Activated CD4-positive, CD25-positive, alpha-beta regulatory T cell treated with anti-CD3 and anti-CD28 coated beads, Interleukin-2, amount 50 U/mL, for 16 hours (primary cell): Measurements from ENCODE around the gene DSTYK.
"Not testable (repeated sequence)": the region's sequence is repeated elsewhere in the genome, so short reads cannot be mapped to it uniquely, and the experiment has no call there.

Experiments
- DNase-seq: peaks from one replicate; pipeline ENCODE4 v3.0.0-alpha.2; 2020; ENCODE audit warnings: low read depth, low spot score

Gene DSTYK

DNA sequence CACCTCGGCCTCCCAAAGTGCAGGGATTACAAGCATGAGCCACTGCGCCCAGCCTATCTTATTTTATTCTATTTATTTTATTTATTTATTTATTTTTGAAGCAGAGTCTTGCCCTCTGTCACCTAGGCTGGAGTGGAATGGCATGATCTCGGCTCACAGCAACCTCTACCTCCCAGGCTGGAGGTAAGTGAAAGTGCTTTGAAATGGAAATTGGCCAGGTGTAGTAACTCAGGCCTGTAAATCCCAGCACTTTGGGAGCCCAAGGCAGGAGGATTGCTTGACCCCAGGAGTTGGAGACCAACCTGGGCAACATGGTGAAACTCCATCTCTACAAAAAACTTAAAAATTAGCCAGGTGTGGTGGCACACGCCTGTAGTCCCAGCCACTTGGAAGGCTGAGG lies 5.1 kb upstream of the DSTYK start:
- DNase-seq: no peak

DNA sequence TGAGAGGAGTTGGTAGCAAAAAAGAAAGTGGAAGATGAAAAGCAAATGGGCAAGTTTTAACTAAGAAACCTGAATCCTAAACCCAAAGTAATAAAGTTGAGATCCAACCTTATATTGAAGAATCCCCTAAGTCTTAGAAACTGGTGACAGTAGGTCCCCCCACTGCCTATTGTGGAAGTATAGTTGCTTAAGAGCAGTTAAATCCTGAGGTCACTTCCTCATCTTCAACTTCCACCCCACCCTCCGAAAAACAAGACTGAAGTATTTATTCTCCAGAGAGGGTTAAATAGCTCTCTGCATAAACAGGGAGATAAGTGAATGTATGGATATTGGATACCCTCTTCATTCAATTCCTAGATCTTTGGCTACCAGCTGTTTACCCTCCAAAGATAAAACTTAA lies 3.3 kb upstream of the DSTYK start:
- DNase-seq: no peak

DNA sequence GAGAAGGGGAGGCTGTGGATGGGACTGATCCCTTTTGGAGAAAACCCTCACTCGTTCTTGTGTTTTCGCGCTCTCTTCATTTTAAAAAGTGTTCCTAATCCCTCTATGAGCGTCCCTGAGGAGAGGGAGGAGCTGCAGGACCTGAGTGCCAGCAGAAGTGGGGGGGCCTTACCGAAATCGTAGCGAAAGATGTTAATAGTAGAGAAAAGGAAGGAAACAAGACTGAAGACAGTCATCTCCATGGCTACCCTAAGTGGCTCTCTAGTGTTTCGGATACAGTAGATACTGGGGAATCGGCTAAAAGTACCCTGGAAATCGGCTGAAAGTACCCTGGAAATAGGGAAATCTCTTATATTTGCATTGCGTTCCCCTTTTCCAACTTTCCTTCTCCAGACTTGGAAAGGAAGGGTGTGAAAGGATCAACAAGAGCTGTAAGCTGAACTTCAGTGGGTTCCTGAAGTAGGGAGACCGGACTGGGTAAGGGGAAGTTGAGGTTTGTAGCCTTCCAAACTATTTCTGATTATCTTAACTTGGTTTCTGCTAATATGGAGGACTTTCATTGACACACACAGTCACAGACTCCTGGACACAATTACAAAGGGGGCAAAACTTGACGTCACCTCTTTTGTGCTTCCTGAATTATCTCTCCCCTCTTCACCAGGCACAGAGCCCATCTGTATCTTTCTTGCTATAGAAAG lies 486 bp upstream of the DSTYK start:
- no peak for DNase-seq

DNA sequence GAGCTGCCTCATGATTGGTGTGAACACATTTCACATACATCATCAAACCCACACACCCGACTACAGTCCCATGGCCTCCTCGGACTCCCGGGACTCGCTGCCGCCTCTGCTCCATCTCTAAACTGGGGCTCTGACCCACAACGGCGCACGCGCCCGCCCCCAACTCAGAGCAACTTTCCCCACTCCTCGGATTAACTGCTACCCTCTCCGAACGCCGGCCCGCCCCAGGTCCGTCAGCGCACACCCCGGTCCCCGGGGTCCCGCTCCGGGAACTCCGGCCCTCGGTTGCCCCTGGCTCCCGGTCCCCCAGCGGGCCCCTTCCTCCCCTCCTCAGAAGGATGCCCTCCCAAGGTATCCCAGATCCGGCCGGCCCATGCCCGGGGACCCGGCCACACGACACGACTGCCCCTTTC lies 740 bp downstream of the DSTYK start:
- DNase-seq: no peak

DNA sequence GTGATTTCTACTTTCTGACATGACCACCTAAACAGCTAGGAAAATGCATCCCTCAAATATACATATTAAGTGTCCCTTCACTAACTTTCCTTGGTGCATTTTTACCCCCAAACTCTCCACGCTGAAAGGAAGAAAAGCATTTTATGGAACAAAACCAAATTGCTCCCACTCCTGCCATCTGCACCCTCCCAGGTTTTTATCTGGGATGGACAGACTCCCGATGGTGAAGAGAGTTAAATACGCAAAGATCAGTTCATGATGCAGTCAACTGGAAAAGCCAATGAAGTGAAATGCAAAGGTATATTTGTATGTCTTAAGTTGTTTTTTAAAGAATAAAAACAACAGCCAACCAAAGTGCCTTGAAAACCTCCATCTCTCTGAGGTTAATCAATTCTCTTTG lies 2.7 kb downstream of the DSTYK start:
- DNase-seq: no peak

DNA sequence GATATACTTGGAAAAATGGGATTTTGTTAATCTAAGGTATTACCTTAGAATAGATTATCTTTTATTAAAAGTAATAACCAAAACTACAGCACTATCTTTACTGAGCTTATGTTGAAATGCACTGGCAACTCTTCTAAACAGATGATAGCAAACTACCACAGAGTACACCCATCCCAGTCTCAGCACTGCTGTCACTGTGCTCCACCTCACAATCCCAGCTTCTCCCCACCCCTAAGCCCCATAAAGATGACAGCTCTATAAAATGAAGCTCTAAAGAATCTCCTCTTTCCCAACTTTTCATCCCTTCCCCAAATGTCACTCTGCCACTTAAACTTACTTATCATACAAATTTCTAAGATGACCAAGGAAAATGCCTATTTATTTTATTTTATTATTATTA lies 6.4 kb downstream of the DSTYK start:
- no peak for DNase-seq

DNA sequence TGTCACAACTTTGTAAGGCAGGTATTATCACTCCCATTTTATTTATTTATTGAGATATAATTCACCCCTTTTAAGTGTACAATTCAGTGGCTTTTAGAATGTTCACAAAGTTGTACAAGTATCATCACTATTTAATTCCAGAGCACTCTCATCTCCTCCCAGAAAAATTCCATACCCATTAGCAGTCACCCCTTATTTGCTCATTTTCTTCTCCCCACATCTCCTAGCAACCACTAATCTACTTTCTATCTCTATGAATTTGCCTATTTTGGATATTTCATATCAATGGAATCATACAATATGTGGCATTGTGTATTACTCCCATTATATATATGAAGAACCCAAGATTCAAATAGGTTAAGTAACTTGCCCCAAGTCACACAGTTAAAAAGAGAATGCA lies 7.0 kb downstream of the DSTYK start:
- DNase-seq: no peak

DNA sequence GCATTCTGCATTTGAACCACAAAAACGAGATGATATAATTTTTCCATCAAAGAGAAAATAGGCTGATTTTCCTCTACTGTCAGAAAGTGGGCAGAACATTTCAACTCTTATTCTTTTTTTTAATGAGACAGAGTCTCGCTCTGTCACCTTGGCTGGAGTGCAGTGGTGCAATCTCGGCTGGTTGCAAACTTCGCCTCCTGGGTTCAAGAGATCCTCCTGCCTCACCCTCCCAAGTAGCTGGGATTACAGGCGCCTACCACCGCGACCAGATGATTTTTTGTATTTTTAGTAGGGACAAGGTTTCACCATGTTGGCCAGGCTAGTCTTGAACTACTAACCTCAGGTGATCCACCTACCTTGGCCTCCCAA lies 11.6 kb downstream of the DSTYK start:
- no peak for DNase-seq

DNA sequence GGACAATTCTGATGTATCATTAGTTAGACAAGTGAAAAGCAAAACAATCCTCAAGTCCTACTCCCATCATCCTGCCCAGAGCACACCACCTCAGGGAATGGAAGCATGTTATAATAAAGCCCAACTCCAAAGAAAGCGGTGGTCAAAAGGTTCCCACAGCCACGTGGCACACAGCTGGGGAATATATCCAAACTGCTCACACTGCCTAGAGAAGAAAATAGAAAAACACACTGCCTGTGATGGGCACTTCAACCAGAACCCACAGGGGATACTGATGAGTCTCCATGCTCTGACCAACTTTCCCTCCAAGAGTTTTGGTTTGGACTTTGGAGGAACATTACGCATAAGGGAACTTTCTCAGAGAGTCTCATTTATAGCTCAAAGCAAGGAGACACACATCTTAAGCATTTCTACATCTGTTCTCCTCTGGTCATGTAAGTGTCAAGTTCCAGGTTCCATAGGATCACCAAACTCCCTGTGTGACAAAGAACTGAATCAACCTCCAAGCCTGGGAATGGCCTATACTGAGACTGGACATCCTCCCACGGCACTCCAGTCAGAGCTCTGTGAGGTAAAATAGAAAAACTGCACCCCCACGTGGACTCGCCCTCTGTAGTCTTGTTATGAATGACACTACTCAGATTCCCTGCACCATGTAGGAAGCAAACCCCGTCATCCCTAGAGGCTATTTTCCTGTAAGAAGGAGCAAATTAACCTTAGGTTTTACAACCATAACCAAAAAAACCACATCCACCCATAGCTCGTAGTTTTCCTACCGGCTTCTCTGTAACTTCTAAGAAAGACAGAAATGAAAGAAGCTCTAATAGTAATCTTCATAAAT lies 12.2 kb downstream of the DSTYK start:
- DNase-seq: no peak

DNA sequence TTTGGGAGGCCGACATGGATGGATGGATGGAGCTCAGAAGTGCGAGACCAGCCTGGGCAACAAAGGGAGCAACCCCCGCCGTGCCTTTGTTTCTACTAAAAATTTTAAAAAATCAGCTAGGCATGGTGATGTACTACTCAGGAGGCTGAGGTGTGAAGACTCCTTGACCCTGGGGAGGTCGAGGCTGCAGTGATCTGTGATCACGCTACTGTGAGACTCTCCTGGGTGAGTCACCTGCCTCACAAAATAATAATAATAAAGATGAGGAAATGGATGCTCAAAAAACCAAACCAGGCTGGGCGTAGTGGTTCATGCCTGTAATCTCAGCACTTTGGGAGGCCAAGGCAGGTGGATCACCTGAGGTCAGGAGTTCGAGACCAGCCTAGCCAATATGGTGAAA lies 19.2 kb downstream of the DSTYK start:
- DNase-seq: no peak

DNA sequence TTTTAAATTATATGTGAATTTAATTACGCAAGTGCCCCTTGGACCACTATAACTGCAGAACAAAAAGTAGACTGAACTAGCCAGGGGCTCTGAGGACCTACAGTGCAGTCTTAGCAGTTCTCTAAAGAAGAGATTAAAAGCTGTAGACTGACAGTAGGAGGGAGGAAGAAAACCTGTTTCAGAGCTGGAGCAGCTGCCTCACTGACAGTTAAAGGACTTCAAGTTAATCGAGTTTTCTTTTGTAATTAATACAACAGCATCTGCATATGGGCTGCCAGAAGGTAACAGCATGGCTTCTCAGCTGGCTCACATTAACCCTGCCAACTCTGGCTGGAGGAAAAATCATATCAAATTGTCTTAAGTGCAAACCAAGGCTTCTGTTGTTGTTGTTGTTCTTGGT lies 19.9 kb downstream of the DSTYK start:
- no peak for DNase-seq

DNA sequence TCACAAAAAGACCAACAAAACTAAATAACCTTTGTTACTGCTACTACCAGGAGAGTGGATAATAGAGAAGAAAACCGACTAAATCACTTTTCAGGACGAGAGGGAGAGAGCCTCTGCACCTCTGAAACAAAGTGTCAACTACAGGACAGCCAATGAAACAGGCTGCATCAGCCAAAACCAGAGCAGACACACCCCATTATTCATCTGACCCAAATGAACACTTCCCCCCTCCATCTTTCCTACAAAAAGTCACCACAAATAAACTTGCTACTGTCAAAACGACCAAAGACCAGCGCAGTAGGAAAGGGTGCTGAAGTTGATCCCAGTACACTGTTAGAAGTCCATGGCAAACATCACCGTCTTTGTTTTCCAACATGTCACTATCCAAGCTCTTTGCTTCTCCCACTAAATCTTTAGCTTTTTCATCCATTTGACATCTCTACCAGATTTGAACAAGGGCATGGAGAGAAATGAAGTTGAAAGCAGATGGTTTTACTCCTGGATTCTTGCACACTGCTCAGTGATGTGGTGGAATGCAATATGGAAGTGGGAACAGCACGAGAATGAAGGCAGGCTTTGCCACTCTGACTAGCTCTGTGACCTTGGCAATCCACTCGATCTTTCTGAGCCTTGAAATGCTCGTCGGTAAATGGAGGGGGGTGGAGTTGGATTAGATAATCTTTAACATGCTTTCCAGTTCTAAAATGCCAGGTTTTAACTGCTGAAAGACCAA lies 20.5 kb downstream of the DSTYK start:
- no peak for DNase-seq

DNA sequence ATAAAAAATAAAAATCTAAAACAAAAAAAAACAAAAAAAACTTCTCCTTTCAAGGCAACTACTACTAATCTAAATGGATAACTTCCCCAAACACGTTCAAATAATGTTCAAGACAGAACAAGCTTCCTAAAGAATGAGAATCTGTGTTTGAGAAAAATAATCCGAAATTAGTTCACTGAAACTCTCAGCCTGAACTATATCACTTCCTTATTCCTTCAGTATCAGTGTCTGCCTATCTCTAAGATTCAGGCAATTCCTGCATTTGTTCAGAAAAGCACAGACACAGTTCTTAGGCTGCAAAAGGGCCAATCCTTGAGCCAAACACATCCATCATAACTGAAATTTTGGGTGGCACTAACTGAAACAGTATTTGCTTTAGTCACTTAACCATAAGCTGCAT lies 22.4 kb downstream of the DSTYK start:
- no peak for DNase-seq

DNA sequence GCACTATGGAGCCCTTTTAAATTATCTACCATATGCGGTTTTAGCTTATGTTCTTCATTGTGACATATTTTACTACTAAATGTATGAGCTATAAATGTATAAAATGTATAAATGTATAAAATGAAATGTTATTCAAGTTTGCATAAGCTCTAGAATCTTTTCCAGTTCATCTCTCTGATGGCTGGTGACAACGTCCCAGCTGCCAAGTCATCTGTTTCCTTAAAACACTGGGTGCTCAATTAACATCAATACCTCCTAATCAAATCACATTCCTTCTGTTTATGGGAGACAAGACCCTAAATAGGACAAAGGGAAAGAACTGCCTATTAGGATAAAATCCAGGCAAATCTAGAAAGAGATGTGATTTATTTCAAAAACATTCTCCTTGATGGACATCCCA lies 22.9 kb downstream of the DSTYK start:
- no peak for DNase-seq

DNA sequence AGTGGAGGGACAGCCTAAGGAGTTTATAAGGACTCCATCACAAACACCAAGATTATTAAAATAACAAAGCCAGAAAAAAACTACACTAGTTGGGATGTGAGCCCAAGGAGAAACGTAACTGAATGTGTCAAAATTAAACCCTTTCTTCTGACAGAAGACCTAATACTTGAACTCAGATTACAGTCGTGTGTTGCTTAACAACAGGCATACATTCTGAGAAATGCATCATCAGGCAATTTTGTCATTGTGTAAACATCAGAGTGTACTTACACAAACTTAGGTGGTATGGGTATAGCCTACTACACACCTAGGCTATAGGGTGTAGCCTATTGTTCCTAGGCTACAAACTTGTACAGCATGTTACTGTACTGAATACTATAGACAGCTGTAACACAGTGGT lies 23.4 kb downstream of the DSTYK start:
- DNase-seq: no peak

DNA sequence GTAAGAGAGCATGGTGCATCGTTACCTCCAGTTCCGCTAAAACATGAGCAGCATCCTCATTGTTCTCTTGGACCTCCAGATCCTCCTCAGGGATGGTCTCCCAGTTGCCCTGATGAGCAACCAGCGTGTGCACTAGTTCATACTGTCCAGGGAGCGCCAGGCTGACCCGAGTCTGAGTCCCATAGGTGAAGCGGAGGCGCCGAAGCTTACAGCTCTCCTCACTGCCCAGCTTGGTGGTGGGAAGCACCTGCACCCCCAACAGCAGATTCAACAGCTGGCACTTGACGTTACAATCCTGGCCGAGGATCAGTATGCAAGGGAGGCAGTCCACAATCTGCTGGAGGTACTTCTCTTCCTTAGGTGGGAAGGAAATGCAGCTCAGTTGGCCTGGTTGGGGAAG lies 24.1 kb downstream of the DSTYK start:
- no peak for DNase-seq

DNA sequence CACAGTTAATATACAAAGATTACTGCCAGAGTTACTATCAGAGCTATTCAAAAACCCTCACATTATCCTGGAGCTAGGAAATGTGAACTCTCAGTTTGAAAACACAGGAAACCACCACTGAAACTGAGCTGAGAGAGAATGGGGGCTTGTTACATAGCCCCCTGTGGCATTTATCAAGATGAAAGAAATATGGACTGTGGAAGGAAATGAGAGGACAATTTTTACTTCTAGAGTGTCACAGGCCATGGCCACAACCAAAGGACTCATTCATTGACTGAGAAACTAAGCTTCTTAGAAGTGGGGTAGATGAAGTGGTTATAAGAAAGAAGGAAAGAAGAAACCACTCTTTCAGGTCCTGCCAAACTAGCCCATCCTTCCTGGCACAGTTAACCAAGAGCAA lies 25.3 kb downstream of the DSTYK start:
- DNase-seq: no peak

DNA sequence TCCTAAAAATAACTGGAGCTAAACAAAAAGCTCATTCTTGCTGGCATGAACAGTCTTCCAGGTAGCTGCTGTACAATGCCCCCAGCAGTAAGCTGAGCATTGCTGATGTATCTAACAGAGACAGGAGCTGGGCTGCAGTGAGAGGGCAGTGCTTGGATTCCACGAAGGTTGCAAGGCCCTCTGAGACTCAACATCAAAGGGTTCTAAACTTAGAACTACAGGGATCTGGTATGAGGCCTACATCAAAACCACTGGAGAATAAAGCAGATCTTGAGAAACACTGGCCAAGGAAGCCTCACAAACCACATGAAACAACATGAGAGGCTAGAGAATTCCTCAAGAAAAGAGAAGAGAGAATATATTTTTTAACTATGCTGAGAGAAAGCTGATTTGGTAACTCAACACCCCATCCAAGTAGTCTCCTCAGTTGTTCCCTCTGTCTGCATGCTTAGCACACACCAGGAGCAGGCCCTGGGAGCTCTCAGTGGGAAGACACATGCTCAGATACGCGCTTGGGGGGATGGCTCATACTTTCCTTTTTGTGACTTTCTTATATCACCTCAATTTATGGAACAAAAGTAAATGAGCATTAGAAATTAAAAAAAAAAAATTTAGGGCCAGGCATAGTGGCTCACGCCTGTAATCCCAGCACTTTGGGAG lies 27.7 kb downstream of the DSTYK start:
- DNase-seq: no peak

DNA sequence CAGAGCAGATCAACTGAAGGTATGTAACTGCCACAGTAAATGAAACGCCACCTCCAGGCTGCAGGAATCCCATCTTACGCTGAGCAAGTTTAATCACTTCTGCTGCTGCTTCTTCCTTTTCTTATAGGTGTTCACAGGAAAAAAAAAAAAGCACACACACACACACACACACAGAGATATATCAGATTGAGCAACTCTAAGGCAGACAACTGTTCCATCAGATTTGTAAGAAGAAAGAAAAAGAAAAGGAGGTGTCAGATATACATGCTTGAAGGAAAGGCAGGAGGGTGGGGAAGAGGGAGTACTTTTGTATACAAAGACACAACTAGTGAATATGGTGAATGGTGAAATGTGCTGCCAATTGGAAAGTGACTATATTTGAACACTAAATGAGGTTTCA lies 28.6 kb downstream of the DSTYK start:
- DNase-seq: no peak

DNA sequence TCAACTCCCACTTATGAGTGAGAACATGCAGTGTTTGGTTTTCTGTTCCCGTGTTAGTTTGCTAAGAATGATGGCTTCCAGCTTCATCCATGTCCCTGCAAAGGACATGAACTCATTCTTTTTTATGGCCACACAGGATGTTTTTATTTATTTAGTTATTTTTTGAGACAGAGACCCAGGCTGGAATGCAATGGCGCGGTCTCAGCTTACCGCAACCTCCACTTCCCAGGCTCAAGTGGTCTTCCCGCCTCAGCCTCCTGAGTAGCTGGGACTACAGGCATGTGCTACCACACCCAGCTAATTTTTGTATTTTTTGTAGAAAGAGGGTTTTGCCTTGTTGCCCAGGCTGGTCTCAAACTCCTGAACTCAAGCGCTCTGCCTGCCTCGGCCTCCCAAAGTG lies 31.2 kb downstream of the DSTYK start:
- not testable (repeated sequence) for DNase-seq

DNA sequence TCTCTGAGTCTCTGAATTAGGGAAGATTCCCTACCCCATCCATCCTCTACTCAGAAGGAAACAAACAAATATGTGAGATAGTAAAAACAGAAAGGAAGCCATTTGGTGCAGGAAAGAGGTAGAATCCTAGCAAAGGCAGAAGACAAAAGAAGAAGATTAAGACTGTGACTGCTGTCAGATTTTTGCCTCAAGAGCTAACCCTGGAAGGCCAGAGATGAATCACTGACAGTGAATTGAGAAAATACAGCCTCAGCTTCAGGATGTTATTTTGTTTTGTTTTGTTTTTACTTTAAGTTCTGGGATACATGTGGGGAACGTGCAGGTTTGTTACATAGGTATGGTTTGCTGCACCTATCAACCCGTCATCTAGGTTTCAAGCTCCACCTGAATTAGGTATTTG lies 31.7 kb downstream of the DSTYK start:
- no peak for DNase-seq

DNA sequence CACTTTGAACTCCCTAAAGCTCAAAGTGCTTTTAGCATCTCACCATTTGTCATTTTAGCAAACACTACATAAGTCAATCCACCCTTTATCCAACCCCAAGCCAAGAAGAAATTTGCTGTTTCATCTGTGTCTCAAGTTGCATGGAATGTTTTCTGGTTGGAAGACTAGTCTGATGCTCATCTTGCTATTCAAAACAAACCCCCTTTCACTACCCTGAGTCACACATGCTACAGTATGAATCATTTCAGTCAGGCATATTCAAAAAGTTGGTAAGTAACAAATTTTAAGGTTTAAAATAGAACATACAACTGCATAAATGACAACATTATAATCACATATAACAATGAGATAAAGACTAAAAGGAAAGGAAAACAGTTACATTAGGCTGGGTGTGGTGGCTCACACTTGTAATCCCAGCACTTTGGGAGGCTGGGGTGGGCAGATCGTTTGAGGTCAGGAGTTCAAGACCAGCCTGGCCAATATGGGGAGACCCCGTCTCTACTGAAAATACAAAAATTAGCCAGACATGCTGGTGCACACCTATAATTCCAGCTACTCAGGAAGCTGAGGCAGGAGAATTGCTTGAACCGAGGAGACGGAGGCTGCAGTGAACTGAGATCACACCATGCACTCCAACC lies 38.7 kb downstream of the DSTYK start:
- DNase-seq: no peak
